ENCODE results near the gene ADAMTS8. TPM values are rescaled to one million over a fixed set of nuclear protein-coding genes. Genes with fewer than 3 reads are reported as not detected.

ADAMTS8 gene
- total and polyA plus RNA-seq, 10 of the 15 experiments (the other 5 are each of a cell fraction or from before 2014, with no cell fraction given), result not detected

DNA sequence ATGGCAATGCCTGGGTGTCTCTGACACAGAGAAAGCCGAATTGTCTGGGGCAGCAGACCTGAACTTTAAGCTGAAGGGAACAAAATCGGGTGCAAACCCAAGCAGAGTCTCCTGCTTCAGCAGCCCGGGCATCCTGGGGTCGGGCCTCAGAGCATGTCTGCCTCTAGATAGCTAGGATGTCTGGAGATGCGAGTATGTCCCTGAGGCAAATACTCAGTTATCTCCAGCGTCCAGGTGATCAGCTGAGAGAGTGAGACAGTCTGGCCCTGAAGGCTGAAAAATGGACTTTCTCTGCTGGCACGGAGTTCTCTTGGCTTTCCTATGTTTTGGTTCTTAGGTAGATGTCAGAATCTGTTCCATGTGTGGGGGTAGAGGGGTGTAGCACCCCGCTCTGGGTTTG lies 3.3 kb downstream of the ADAMTS8 start:
- in situ Hi-C loops (cut with MboI) (loop anchor here (10.0 kb wide), 1 partner anchor 210 kb away; no protein-coding TSS in a partner anchor), intact Hi-C loops (cut with micrococcal nuclease; ENCODE audit: unreplicated experiment) (no loop called here)
- FAIRE-seq (no peak), DNase-seq (ENCODE audit: low read depth, low spot score) (no peak), ATAC-seq (no peak)
- ChIA-PET CTCF (interaction anchor here (1.0 to 1.6 kb wide), 2 partner anchors 106 to 212 kb away, joined by 3 to 6 read pairs; no protein-coding TSS in a partner anchor), SMC1A (ENCODE audit: uncharacterized antibody, unreplicated experiment) (interaction anchor here (1.1 to 2.7 kb wide), 2 partner anchors 8 to 212 kb away, joined by 3 to 10 read pairs; no protein-coding TSS in a partner anchor), POLR2A (no interaction called here), RAD21 (ENCODE audit: unreplicated experiment) (no interaction called here)
- H3K79me2 ChIP-seq (ENCODE audit: control insufficient read depth, insufficient read depth, low read length), result no peaks in the 10 kb centered on the region
- H4K20me1 ChIP-seq (ENCODE audit: control insufficient read depth, insufficient read depth), result no peaks in the 10 kb centered on the region; the same call in 1 of the 2 replicates
- H3K4me1 ChIP-seq (ENCODE audit: control insufficient read depth, insufficient read depth, low read length), result no peaks in the 10 kb centered on the region
- no peaks in the 10 kb centered on the region for H3K36me3 ChIP-seq (ENCODE audit: control insufficient read depth in 2 of 2, insufficient read depth in 2 of 2, low read length in 1 of 2)
- no peak overlapping the region for H3K9ac ChIP-seq (ENCODE audit: control insufficient read depth, insufficient read depth, low read length)
- no peaks in the 10 kb centered on the region for H3K9me3 ChIP-seq (replicated peaks; ENCODE audit: control insufficient read depth, insufficient read depth, low read length)
- no TSS peak for BruUV-seq (replicated peaks)
- H3K4me2 ChIP-seq (ENCODE audit: control insufficient read depth, insufficient read depth), result no peak overlapping the region
- no peak overlapping the region for H3K4me3 ChIP-seq
- no peak overlapping the region for H2AFZ ChIP-seq (ENCODE audit: control insufficient read depth, low read depth, low read length)
- peaks cover 16 to 18% of the 10 kb centered on the region in 2 experiments for H3K27me3 ChIP-seq (replicated peaks in 1 of 2; ENCODE audit: control insufficient read depth in 2 of 2, insufficient read depth in 2 of 2, low read length in 1 of 2)
- no peak for TF ChIP-seq CBFB (IDR thresholded peaks at IDR 0.05; ENCODE audit: low read depth)
- no peak for TF ChIP-seq PML (IDR thresholded peaks at IDR 0.05; ENCODE audit: low read length)
- no peak for TF ChIP-seq KDM1A (IDR thresholded peaks at IDR 0.05; ENCODE audit: borderline replicate concordance)
- TF ChIP-seq WRNIP1 (IDR thresholded peaks at IDR 0.05; ENCODE audit: borderline replicate concordance, low read depth, low read length), result no peak
- TF ChIP-seq, protein P1, sequence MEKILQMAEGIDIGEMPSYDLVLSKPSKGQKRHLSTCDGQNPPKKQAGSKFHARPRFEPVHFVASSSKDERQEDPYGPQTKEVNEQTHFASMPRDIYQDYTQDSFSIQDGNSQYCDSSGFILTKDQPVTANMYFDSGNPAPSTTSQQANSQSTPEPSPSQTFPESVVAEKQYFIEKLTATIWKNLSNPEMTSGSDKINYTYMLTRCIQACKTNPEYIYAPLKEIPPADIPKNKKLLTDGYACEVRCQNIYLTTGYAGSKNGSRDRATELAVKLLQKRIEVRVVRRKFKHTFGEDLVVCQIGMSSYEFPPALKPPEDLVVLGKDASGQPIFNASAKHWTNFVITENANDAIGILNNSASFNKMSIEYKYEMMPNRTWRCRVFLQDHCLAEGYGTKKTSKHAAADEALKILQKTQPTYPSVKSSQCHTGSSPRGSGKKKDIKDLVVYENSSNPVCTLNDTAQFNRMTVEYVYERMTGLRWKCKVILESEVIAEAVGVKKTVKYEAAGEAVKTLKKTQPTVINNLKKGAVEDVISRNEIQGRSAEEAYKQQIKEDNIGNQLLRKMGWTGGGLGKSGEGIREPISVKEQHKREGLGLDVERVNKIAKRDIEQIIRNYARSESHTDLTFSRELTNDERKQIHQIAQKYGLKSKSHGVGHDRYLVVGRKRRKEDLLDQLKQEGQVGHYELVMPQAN (conservative IDR thresholded peaks at IDR 0.05), result no peak
- no peak for TF ChIP-seq ZNF622 (IDR thresholded peaks at IDR 0.05)
- no peak for TF ChIP-seq HDAC2 (IDR thresholded peaks at IDR 0.05)
- no peak for TF ChIP-seq NRF1 (conservative IDR thresholded peaks at IDR 0.05; ENCODE audit: low read depth, low read length)
- no peak for TF ChIP-seq STAT1 (conservative IDR thresholded peaks at IDR 0.05)
- H3K27ac ChIP-seq (ENCODE audit: control insufficient read depth, insufficient read depth), result no peak overlapping the region
- 5% methylated on average over 8 of the region's 8 CpGs for WGBS (ENCODE audit: insufficient coverage, insufficient replicate concordance, low lambda C conversion rate, missing lambda C conversion rate)
